ENCODE results near the gene ZFPL1. TPM values are rescaled to one million over a fixed set of nuclear protein-coding genes. Genes with fewer than 3 reads are reported as not detected.
A peak's percentile ranks its signal among the peaks of the same experiment; 100 is the strongest.
"Not testable (repeated sequence)": the region's sequence is repeated elsewhere in the genome, so short reads cannot be mapped to it uniquely, and the experiment has no call there.

The ZFPL1 gene
- total RNA-seq, 1 experiment from 2014 or later, result 55.7 TPM

GRCh38 chr11:65113839-65114238, 29.8 kb downstream of the ZFPL1 start:
- DNase-seq (ENCODE audit: low read depth), result no peak

- DNase-seq (ENCODE audit: low read depth), result no peak
Observed at GRCh38 chr11:65114538-65115171, 30.6 kb downstream of the ZFPL1 start.

GRCh38 chr11:65115361-65116082, 31.5 kb downstream of the ZFPL1 start:
- DNase-seq (ENCODE audit: low read depth), result no peak

- DNase-seq (ENCODE audit: low read depth), result peak; percentile 54
Observed at GRCh38 chr11:65116370-65117205, 32.6 kb downstream of the ZFPL1 start.

GRCh38 chr11:65117206-65118096, 33.4 kb downstream of the ZFPL1 start, which contains the start of gene ZNHIT2:
Gene ZNHIT2, minus strand, starts transcription at chr11:65117701. Its CDS starts 48 bp downstream, at chr11:65117653.
- DNase-seq (ENCODE audit: low read depth), result peak; percentile 98

- no peak for DNase-seq (ENCODE audit: low read depth)
Observed at GRCh38 chr11:65118097-65118837, 34.2 kb downstream of the ZFPL1 start.

- not testable (repeated sequence) for DNase-seq (ENCODE audit: low read depth)
Observed at GRCh38 chr11:65118891-65119669, 35.1 kb downstream of the ZFPL1 start.

- no peak for DNase-seq (ENCODE audit: low read depth)
Observed at GRCh38 chr11:65119670-65119995, 35.6 kb downstream of the ZFPL1 start.

- DNase-seq (ENCODE audit: low read depth), result no peak
Observed at GRCh38 chr11:65120831-65121230, 36.8 kb downstream of the ZFPL1 start.

- DNase-seq (ENCODE audit: low read depth), result no peak
Observed at GRCh38 chr11:65121447-65121864, 37.4 kb downstream of the ZFPL1 start.

GRCh38 chr11:65121865-65122696, 38.1 kb downstream of the ZFPL1 start, which contains the start of the genes FAU and MRPL49:
Gene FAU, minus strand, starts transcription at chr11:65122134. Its CDS starts 321 bp downstream, at chr11:65121813.
Gene MRPL49, plus strand, starts transcription at chr11:65122321. Its CDS starts 26 bp downstream, at chr11:65122347.
- peak; percentile 93 for DNase-seq (ENCODE audit: low read depth)

- no peak for DNase-seq (ENCODE audit: low read depth)
Observed at GRCh38 chr11:65124480-65125196, 40.6 kb downstream of the ZFPL1 start.

GRCh38 chr11:65125197-65126056, 41.4 kb downstream of the ZFPL1 start:
- no peak for DNase-seq (ENCODE audit: low read depth)

GRCh38 chr11:65126624-65127274, 42.7 kb downstream of the ZFPL1 start:
- DNase-seq (ENCODE audit: low read depth), result no peak

- no peak for DNase-seq (ENCODE audit: low read depth)
Observed at GRCh38 chr11:65127473-65128181, 43.6 kb downstream of the ZFPL1 start.
